ENCODE measurements around the gene RPLP1.

- TF ChIP-seq JUND (IDR thresholded peaks at IDR 0.05) (no peak), TAF1 (conservative IDR thresholded peaks at IDR 0.05) (no peak), RAD21 (IDR thresholded peaks at IDR 0.05) (no peak), CTCF (IDR thresholded peaks at IDR 0.05; ENCODE audit: low read depth, low read length, missing input control) (no peak), REST (IDR thresholded peaks at IDR 0.05) (no peak), YY1 (IDR thresholded peaks at IDR 0.05) (no peak), SP1 (IDR thresholded peaks at IDR 0.05) (no peak), NR2F2 (IDR thresholded peaks at IDR 0.05) (no peak), MAX (IDR thresholded peaks at IDR 0.05) (no peak)
Measured at GRCh38 chr15:69486481-69487110, 34.0 kb downstream of the RPLP1 start.
